Measurements from ENCODE around the gene EHHADH. TPM values are rescaled to one million over a fixed set of nuclear protein-coding genes. Genes with fewer than 3 reads are reported as not detected.

Gene EHHADH
- total RNA-seq, 1 donor from 2014 or later: 3.6 TPM

DNA sequence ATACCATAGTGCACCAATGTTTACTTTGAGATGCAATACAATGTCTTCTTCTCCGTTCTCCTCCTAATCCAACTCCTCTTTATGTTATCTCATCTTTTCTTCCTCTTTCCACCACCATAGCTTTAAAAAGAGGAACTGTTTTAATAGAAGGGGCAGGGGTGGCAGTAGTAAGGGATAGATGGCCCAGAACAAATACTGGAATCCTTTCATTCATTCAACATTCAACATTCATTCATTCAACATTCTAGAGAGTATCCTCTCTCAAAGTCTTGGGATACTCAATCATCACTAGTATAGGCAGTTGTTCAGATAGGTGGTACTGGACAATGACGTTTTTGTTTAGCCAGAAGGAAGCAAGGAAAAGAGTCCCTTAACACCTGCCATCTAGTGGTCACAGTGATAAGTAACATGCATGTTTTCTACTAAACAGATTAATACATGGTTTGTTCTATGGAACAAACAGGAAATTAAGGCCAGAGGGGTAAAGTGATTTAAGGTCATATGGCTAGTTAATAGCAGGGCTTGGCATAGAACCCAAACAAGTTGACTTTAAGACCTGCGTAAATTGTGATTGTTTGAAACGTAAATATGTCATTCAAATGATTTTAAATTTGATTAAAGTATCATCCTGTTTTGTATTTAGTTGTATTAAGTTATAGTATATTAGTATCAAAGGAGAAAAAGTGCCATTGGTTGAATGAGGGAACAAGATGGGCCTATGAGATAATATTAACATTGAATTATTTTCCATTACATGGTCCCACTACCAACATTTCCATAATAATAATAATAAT, 26.9 kb upstream of the EHHADH start:
- peaks cover 4% of the 10 kb centered on the region for H3K27me3 Mint-ChIP-seq (ENCODE audit: insufficient read depth, low read depth)

DNA sequence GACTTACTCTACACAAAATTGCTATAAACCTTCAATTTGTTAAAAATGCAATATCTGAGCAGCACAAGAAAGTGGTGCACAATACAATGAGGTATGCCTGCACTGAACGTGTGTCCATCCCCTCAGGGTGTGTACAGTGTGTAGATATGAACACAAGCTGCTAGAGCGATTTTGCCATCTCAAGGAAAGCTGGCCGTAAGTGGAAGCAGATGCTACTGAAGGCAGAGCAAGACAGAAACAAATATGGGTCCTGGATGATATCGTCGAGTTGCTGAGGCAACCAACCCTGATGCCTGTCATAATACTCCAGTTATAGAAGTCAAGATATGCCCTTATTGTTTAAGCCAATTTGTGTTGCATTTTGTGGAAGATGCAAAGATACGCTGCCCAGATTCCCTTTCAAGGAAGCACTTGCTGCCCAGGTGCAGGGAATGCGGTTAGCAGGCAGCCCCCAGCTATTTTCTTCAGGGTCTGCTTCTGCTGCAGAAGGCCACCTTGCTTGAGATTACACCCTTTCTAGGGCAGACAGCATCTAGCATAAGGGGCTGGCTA, 25.8 kb upstream of the EHHADH start:
- H3K27me3 ChIP-seq: peaks cover 20% of the 10 kb centered on the region
- peaks cover 16% of the 10 kb centered on the region for H3K79me2 ChIP-seq (ENCODE audit: low read depth)
- H3K4me3 ChIP-seq: no peak overlapping the region
- H3F3A ChIP-seq (ENCODE audit: low read depth): peaks cover 9% of the 10 kb centered on the region
- no peak for DNase-seq (ENCODE audit: low spot score)
- H3K4me1 Mint-ChIP-seq: no peaks in the 10 kb centered on the region
- TF ChIP-seq EZH2phosphoT487 (IDR thresholded peaks at IDR 0.05) (no peak), EZH2 (IDR thresholded peaks at IDR 0.05) (no peak)
- TF ChIP-seq, protein P1, sequence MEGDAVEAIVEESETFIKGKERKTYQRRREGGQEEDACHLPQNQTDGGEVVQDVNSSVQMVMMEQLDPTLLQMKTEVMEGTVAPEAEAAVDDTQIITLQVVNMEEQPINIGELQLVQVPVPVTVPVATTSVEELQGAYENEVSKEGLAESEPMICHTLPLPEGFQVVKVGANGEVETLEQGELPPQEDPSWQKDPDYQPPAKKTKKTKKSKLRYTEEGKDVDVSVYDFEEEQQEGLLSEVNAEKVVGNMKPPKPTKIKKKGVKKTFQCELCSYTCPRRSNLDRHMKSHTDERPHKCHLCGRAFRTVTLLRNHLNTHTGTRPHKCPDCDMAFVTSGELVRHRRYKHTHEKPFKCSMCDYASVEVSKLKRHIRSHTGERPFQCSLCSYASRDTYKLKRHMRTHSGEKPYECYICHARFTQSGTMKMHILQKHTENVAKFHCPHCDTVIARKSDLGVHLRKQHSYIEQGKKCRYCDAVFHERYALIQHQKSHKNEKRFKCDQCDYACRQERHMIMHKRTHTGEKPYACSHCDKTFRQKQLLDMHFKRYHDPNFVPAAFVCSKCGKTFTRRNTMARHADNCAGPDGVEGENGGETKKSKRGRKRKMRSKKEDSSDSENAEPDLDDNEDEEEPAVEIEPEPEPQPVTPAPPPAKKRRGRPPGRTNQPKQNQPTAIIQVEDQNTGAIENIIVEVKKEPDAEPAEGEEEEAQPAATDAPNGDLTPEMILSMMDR (IDR thresholded peaks at IDR 0.05): no peak
- H3K9me3 Mint-ChIP-seq: no peaks in the 10 kb centered on the region
- H3K4me1 ChIP-seq: peaks cover 3% of the 10 kb centered on the region
- peaks cover 4% of the 10 kb centered on the region for H3K27me3 Mint-ChIP-seq (ENCODE audit: insufficient read depth, low read depth)
- no peak overlapping the region for H2AFZ ChIP-seq (replicated peaks)
- no peak overlapping the region for H3K9ac ChIP-seq
- no peaks in the 10 kb centered on the region for H4K20me1 ChIP-seq (ENCODE audit: low read depth)
- H3K9me3 ChIP-seq (ENCODE audit: low read depth): no peaks in the 10 kb centered on the region
- no peaks in the 10 kb centered on the region for H3K36me3 Mint-ChIP-seq
- no peak overlapping the region for H3K4me2 ChIP-seq
- H3K4me3 Mint-ChIP-seq: no peak overlapping the region
- no peak overlapping the region for H3K27ac ChIP-seq
- H3K36me3 ChIP-seq: no peaks in the 10 kb centered on the region
- H3K27ac Mint-ChIP-seq: no peak overlapping the region

More for the DNA sequence above, 26.9 kb upstream of the EHHADH start:
- no peak for TF ChIP-seq EZH2 (IDR thresholded peaks at IDR 0.05)
- TF ChIP-seq, protein P1 (IDR thresholded peaks at IDR 0.05): peak; percentile 81
- no peak for TF ChIP-seq EZH2phosphoT487 (IDR thresholded peaks at IDR 0.05)
- no peak overlapping the region for H3K4me3 ChIP-seq
- no peaks in the 10 kb centered on the region for H3K9me3 Mint-ChIP-seq
- H3K9ac ChIP-seq: no peak overlapping the region
- H3K36me3 Mint-ChIP-seq: no peaks in the 10 kb centered on the region
- H3K4me3 Mint-ChIP-seq: no peak overlapping the region
- no peak overlapping the region for H3K27ac ChIP-seq
- peaks cover 16% of the 10 kb centered on the region for H3K27me3 ChIP-seq
- no peaks in the 10 kb centered on the region for H3K36me3 ChIP-seq
- H3K4me2 ChIP-seq: peak overlapping the region; percentile 37
- no peaks in the 10 kb centered on the region for H3K9me3 ChIP-seq (ENCODE audit: low read depth)
- H3F3A ChIP-seq (ENCODE audit: low read depth): peaks cover 9% of the 10 kb centered on the region
- H3K79me2 ChIP-seq (ENCODE audit: low read depth): peaks cover 24% of the 10 kb centered on the region
- peak; percentile 71 for DNase-seq (ENCODE audit: low spot score)
- no peak overlapping the region for H3K27ac Mint-ChIP-seq
- peak overlapping the region; percentile 36 for H2AFZ ChIP-seq (replicated peaks)
- H4K20me1 ChIP-seq (ENCODE audit: low read depth): no peaks in the 10 kb centered on the region
- H3K4me1 Mint-ChIP-seq: no peaks in the 10 kb centered on the region
- peaks cover 3% of the 10 kb centered on the region for H3K4me1 ChIP-seq

DNA sequence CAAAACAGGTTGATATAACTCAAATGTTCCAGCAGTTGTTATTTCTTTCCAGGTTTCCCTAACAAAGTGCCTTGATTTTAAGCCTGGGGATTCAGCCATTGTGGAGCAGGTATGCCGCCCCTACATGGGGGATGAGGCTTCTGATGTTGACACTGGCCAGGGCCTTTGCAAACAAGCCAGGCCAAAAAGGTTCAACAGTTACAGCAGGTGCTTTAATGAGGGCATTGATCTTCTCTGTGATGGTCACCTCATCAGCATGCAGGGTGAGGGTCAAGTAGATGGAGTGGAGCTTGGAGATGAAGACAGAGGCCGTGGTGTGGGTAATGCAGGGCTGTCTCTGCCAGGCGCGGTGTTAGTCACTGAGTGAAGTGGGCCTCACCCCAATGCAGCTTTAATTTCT, 22.6 kb upstream of the EHHADH start:
- no peaks in the 10 kb centered on the region for H3K9me3 Mint-ChIP-seq
- Histone ChIP-seq H3K9ac (no peak overlapping the region), H3K27me3 (peaks cover 37% of the 10 kb centered on the region), H3K4me1 (no peaks in the 10 kb centered on the region), H3K36me3 (no peaks in the 10 kb centered on the region), H3K27ac (no peak overlapping the region), H4K20me1 (ENCODE audit: low read depth) (no peaks in the 10 kb centered on the region), H3F3A (ENCODE audit: low read depth) (peaks cover 2% of the 10 kb centered on the region), H3K79me2 (ENCODE audit: low read depth) (no peaks in the 10 kb centered on the region), H3K4me3 (no peak overlapping the region), H3K9me3 (ENCODE audit: low read depth) (no peaks in the 10 kb centered on the region), H2AFZ (replicated peaks) (no peak overlapping the region), H3K4me2 (no peak overlapping the region)
- no peak for DNase-seq (ENCODE audit: low spot score)
- H3K27ac Mint-ChIP-seq: no peak overlapping the region
- peaks cover 4% of the 10 kb centered on the region for H3K27me3 Mint-ChIP-seq (ENCODE audit: insufficient read depth, low read depth)
- no peaks in the 10 kb centered on the region for H3K4me1 Mint-ChIP-seq
- no peak overlapping the region for H3K4me3 Mint-ChIP-seq
- no peak for TF ChIP-seq EZH2 (IDR thresholded peaks at IDR 0.05)
- TF ChIP-seq EZH2phosphoT487 (IDR thresholded peaks at IDR 0.05): no peak
- TF ChIP-seq, protein P1 (IDR thresholded peaks at IDR 0.05): no peak
- H3K36me3 Mint-ChIP-seq: no peaks in the 10 kb centered on the region
